ENCODE measurements around the gene SLU7.

The SLU7 gene

GRCh38 chr5:160418561-160419457, at the start of gene SLU7:
Gene SLU7, minus strand, starts transcription at chr5:160419081. Its CDS starts 3,787 bp downstream, at chr5:160415294.
- Mint-ChIP-seq H3K27me3 (no peaks in the 10 kb centered on the region), H3K4me3 (peak within 1 kb of the TSS; percentile 94 to 99), H3K4me1 (peaks cover 67% of the 10 kb centered on the region), H3K27ac (peak within 1 kb of the TSS; percentile 98 to 99), H3K9me3 (no peaks in the 10 kb centered on the region)
- peak; percentile 89 to 94 for DNase-seq
- ATAC-seq: peak; percentile 88

- peaks cover 70% of the 10 kb centered on the region for H3K4me1 Mint-ChIP-seq
- H3K4me3 Mint-ChIP-seq: peak overlapping the region; percentile 100
- no peaks in the 10 kb centered on the region for H3K27me3 Mint-ChIP-seq
- DNase-seq (no peak), ATAC-seq (no peak)
- peak overlapping the region; percentile 97 to 99 for H3K27ac Mint-ChIP-seq
- H3K9me3 Mint-ChIP-seq: no peaks in the 10 kb centered on the region
Measured at GRCh38 chr5:160468363-160468975, 49.6 kb upstream of the SLU7 start.

- peak; percentile 96 for ATAC-seq
- peak; percentile 89 to 94 for DNase-seq
- Mint-ChIP-seq H3K27ac (peak overlapping the region; percentile 97 to 99), H3K9me3 (no peaks in the 10 kb centered on the region), H3K4me1 (peaks cover 69% of the 10 kb centered on the region), H3K27me3 (no peaks in the 10 kb centered on the region), H3K4me3 (peak overlapping the region; percentile 100)
Measured at GRCh38 chr5:160467555-160468362, 48.9 kb upstream of the SLU7 start.

GRCh38 chr5:160466889-160467554, 48.1 kb upstream of the SLU7 start:
- peak; percentile 21 for ATAC-seq
- H3K27me3 Mint-ChIP-seq: no peaks in the 10 kb centered on the region

GRCh38 chr5:160466116-160466515, 47.2 kb upstream of the SLU7 start:
- Mint-ChIP-seq H3K9me3 (no peaks in the 10 kb centered on the region), H3K4me1 (peaks cover 63% of the 10 kb centered on the region), H3K27me3 (no peaks in the 10 kb centered on the region), H3K27ac (peak overlapping the region in 1 of 2 donors; percentile 78), H3K4me3 (peak overlapping the region; percentile 15 to 100)
- no peak for DNase-seq
- ATAC-seq: no peak

More at GRCh38 chr5:160466889-160467554, 48.1 kb upstream of the SLU7 start:
- DNase-seq: no peak
- no peaks in the 10 kb centered on the region for H3K9me3 Mint-ChIP-seq
- peak overlapping the region; percentile 100 for H3K4me3 Mint-ChIP-seq
- H3K4me1 Mint-ChIP-seq: peaks cover 69% of the 10 kb centered on the region
- H3K27ac Mint-ChIP-seq: peak overlapping the region; percentile 97 to 99

GRCh38 chr5:160464466-160464797, 45.6 kb upstream of the SLU7 start:
- no peaks in the 10 kb centered on the region for H3K27me3 Mint-ChIP-seq
- H3K9me3 Mint-ChIP-seq: no peaks in the 10 kb centered on the region
- ATAC-seq (no peak), DNase-seq (peak in 1 of 2 donors; percentile 21)
- H3K4me1 Mint-ChIP-seq: peaks cover 61% of the 10 kb centered on the region
- H3K27ac Mint-ChIP-seq: peak overlapping the region; percentile 92 to 97
- peak overlapping the region; percentile 71 for H3K4me3 Mint-ChIP-seq

- DNase-seq: no peak
- H3K4me3 Mint-ChIP-seq: peak overlapping the region; percentile 71
Measured at GRCh38 chr5:160463740-160464465, 45.0 kb upstream of the SLU7 start.

GRCh38 chr5:160463227-160463626, 44.3 kb upstream of the SLU7 start:
- H3K27me3 Mint-ChIP-seq: no peaks in the 10 kb centered on the region
- peak overlapping the region in 1 of 2 donors; percentile 71 for H3K4me3 Mint-ChIP-seq
- no peak for DNase-seq
- H3K27ac Mint-ChIP-seq: peak overlapping the region in 1 of 2 donors; percentile 88
- no peak for ATAC-seq
- no peaks in the 10 kb centered on the region for H3K9me3 Mint-ChIP-seq
- peaks cover 69% of the 10 kb centered on the region for H3K4me1 Mint-ChIP-seq

More at GRCh38 chr5:160463740-160464465, 45.0 kb upstream of the SLU7 start:
- Mint-ChIP-seq H3K9me3 (no peaks in the 10 kb centered on the region), H3K27me3 (no peaks in the 10 kb centered on the region), H3K27ac (peak overlapping the region; percentile 92 to 97), H3K4me1 (peaks cover 66% of the 10 kb centered on the region)
- no peak for ATAC-seq

GRCh38 chr5:160462167-160462566, 43.3 kb upstream of the SLU7 start:
- Mint-ChIP-seq H3K27me3 (no peaks in the 10 kb centered on the region), H3K27ac (no peak overlapping the region), H3K4me3 (no peak overlapping the region), H3K9me3 (no peaks in the 10 kb centered on the region), H3K4me1 (peaks cover 62% of the 10 kb centered on the region)
- DNase-seq (no peak), ATAC-seq (no peak)

- Mint-ChIP-seq H3K9me3 (no peaks in the 10 kb centered on the region), H3K4me1 (peaks cover 61% of the 10 kb centered on the region), H3K27ac (no peak overlapping the region), H3K27me3 (no peaks in the 10 kb centered on the region), H3K4me3 (no peak overlapping the region)
- DNase-seq: no peak
- no peak for ATAC-seq
Measured at GRCh38 chr5:160461378-160461777, 42.5 kb upstream of the SLU7 start.

- DNase-seq: no peak
- Mint-ChIP-seq H3K9me3 (no peaks in the 10 kb centered on the region), H3K27ac (peak overlapping the region in 1 of 2 donors; percentile 65), H3K27me3 (no peaks in the 10 kb centered on the region), H3K4me3 (no peak overlapping the region), H3K4me1 (peaks cover 61% of the 10 kb centered on the region)
- ATAC-seq: no peak
Measured at GRCh38 chr5:160460377-160461049, 41.6 kb upstream of the SLU7 start.

- Mint-ChIP-seq H3K4me3 (peak overlapping the region; percentile 3 to 9), H3K4me1 (peaks cover 51% of the 10 kb centered on the region), H3K9me3 (no peaks in the 10 kb centered on the region), H3K27me3 (no peaks in the 10 kb centered on the region), H3K27ac (peak overlapping the region in 1 of 2 donors; percentile 49)
- peak; percentile 77 for ATAC-seq
- DNase-seq: no peak
Measured at GRCh38 chr5:160458806-160459800, 40.2 kb upstream of the SLU7 start.

GRCh38 chr5:160457252-160457651, 38.4 kb upstream of the SLU7 start:
- Mint-ChIP-seq H3K4me1 (peaks cover 38% of the 10 kb centered on the region), H3K9me3 (no peaks in the 10 kb centered on the region), H3K27me3 (no peaks in the 10 kb centered on the region), H3K4me3 (no peak overlapping the region), H3K27ac (no peak overlapping the region)
- no peak for ATAC-seq
- no peak for DNase-seq
